Hepatocyte (in vitro differentiated cells): ENCODE results near the gene ZBTB48. TPM values are rescaled to one million over a fixed set of nuclear protein-coding genes. Genes with fewer than 3 reads are reported as not detected.
A peak's percentile ranks its signal among the peaks of the same experiment; 100 is the strongest.

ENCODE experiments used
- DNase-seq: peaks from one replicate; pipeline ENCODE4 v3.0.0-alpha.2; 2016; ENCODE audit warnings: low spot score
- H2AFZ ChIP-seq: fragments of 200-600 bp; sonication (generic); 2 replicates; pipeline ENCODE4 v1.6.0; 2016; ENCODE audit warnings: antibody characterized with exemption, mild to moderate bottlenecking
- H3K27ac ChIP-seq: fragments of 200-600 bp; sonication (generic); 2 replicates; pipeline ENCODE4 v1.5.1; 2016; ENCODE audit warnings: mild to moderate bottlenecking
- H3K27me3 ChIP-seq: fragments of 200-600 bp; sonication (generic); 2 replicates; pipeline ENCODE4 v1.6.1; 2016
- H3K36me3 ChIP-seq: fragments of 200-600 bp; sonication (generic); replicated peaks from 2 replicates; pipeline ENCODE4 v1.5.1; 2016; ENCODE audit warnings: low read depth; ENCODE audit not compliant: insufficient read depth
- H3K4me1 ChIP-seq: fragments of 200-600 bp; sonication (generic); 2 replicates; pipeline ENCODE4 v1.5.1; 2016; ENCODE audit warnings: mild to moderate bottlenecking, moderate library complexity; ENCODE audit not compliant: insufficient read depth
- H3K4me2 ChIP-seq: fragments of 200-600 bp; sonication (generic); 2 replicates; pipeline ENCODE4 v1.6.0; 2016
- H3K4me3 ChIP-seq: fragments of 200-600 bp; sonication (generic); 2 replicates; pipeline ENCODE4 v1.5.1; 2016; ENCODE audit warnings: mild to moderate bottlenecking
- H3K79me2 ChIP-seq: fragments of 200-600 bp; sonication (generic); 2 replicates; pipeline ENCODE4 v1.6.0; 2017; ENCODE audit warnings: mild to moderate bottlenecking
- H3K9me2 ChIP-seq: fragments of 200-600 bp; sonication (generic); replicated peaks from 2 replicates; pipeline ENCODE4 v1.6.0; 2017; ENCODE audit warnings: mild to moderate bottlenecking; ENCODE audit not compliant: insufficient read depth
- H3K9me3 ChIP-seq: fragments of 200-600 bp; sonication (generic); 2 replicates; pipeline ENCODE4 v1.5.1; 2016; ENCODE audit warnings: low read depth, mild to moderate bottlenecking
- H4K20me1 ChIP-seq: fragments of 200-600 bp; sonication (generic); 2 replicates; pipeline ENCODE4 v1.6.0; 2016; ENCODE audit warnings: mild to moderate bottlenecking; ENCODE audit not compliant: insufficient read depth, poor library complexity, severe bottlenecking
- CTCF ChIP-seq: fragments of 200-600 bp; sonication (generic); IDR thresholded peaks from 2 replicates; pipeline ENCODE4 v1.5.1; 2016; ENCODE audit warnings: antibody characterized with exemption, mild to moderate bottlenecking; ENCODE audit not compliant: poor library complexity
- EZH2 ChIP-seq: fragments of 200-600 bp; sonication (generic); IDR thresholded peaks from 2 replicates; pipeline ENCODE4 v1.6.1; 2016; ENCODE audit warnings: antibody characterized with exemption, mild to moderate bottlenecking, borderline replicate concordance
- EZH2phosphoT487 ChIP-seq: fragments of 200-600 bp; sonication (generic); IDR thresholded peaks from one replicate; pipeline ENCODE4 v1.6.1; 2018; ENCODE audit warnings: antibody characterized with exemption, mild to moderate bottlenecking, low read depth, moderate library complexity; ENCODE audit not compliant: unreplicated experiment, severe bottlenecking
- WGBS: methylation state at CpG from one replicate; pipeline ENCODE4 v1.1.6; 2016; ENCODE audit warnings: low lambda C conversion rate; ENCODE audit errors: missing lambda C conversion rate; 5-methylcytosine and 5-hydroxymethylcytosine counted together
- polyA plus RNA-seq: library from polyadenylated mRNA; unstranded; fragments of >200 nt; fragmentation: Nextera tagmentation; extraction: Ambion mirVana; gene quantifications from 2 replicates; pipeline ENCODE4 v1.2.1, GENCODE V29; 2016
- total RNA-seq: library from RNA; depleted of rRNA; stranded (reverse); fragments of >200 nt; gene quantifications from 2 replicates; pipeline ENCODE4 v1.2.3, GENCODE V29; 2014

The ZBTB48 gene
- total and polyA plus RNA-seq, 2 experiments from 2014 or later = 22.9 to 24.8 TPM

DNA sequence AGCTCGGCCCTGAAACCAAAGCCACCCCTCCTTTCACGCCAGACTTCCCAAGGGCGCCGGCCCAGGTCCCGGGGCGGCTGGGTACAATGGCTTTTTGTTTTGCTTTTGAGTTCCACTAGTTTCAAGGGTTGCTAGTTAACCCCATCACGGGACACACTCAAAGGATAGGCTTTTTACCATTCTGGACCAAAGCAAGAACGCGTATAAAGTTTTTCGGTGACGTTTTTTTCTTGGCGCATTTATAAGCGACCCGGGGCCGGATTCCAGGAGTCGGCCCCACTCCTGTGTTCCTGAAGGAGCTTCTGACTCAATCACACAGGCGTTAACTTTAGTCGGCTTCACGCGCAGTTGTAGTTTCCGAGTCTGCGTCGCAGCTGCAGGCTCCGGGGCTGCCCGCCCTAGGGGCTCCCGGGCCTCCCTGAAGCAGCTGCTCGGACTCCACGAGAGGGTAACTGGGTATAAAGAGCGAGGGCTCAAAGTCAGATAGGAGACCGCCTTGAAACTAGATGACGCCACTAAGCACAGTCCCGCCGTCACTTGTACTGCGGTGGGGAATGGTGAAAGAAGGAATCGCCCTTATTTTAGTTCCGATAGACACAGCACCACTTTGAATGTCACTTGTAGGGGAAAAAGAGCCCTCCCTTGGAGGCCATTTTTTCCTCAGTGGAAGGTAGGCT is 23.6 kb downstream of the ZBTB48 start:
- H3K4me2 ChIP-seq = peak overlapping the region; percentile 88
- no peak for TF ChIP-seq EZH2
- TF ChIP-seq EZH2phosphoT487 = no peak
- TF ChIP-seq CTCF = no peak
- peak overlapping the region; percentile 86 for H2AFZ ChIP-seq
- no peaks in the 10 kb centered on the region for H3K36me3 ChIP-seq
- H3K9me2 ChIP-seq = no peaks in the 10 kb centered on the region
- H3K27me3 ChIP-seq = no peaks in the 10 kb centered on the region
- DNase-seq = peak; percentile 86
- H3K4me3 ChIP-seq = peak overlapping the region; percentile 40
- no peaks in the 10 kb centered on the region for H3K9me3 ChIP-seq
- peaks cover 33% of the 10 kb centered on the region for H3K4me1 ChIP-seq
- peaks cover 44% of the 10 kb centered on the region for H3K79me2 ChIP-seq
- 3% methylated on average over 36 of the region's 36 CpGs for WGBS
- peaks cover 19% of the 10 kb centered on the region for H4K20me1 ChIP-seq
- peak overlapping the region; percentile 100 for H3K27ac ChIP-seq

- H3K27me3 ChIP-seq = no peaks in the 10 kb centered on the region
- peak overlapping the region; percentile 88 for H3K4me2 ChIP-seq
- peak overlapping the region; percentile 100 for H3K27ac ChIP-seq
- no peaks in the 10 kb centered on the region for H3K9me3 ChIP-seq
- H3K4me1 ChIP-seq = peaks cover 33% of the 10 kb centered on the region
- peak; percentile 75 for DNase-seq
- H2AFZ ChIP-seq = peak overlapping the region; percentile 86
- H3K4me3 ChIP-seq = peak overlapping the region; percentile 40
- H3K79me2 ChIP-seq = peaks cover 40% of the 10 kb centered on the region
- H3K36me3 ChIP-seq = no peaks in the 10 kb centered on the region
- H4K20me1 ChIP-seq = peaks cover 17% of the 10 kb centered on the region
- 22% methylated on average over 19 of the region's 19 CpGs for WGBS
- no peaks in the 10 kb centered on the region for H3K9me2 ChIP-seq
- TF ChIP-seq CTCF (no peak), EZH2phosphoT487 (no peak), EZH2 (no peak)
Measured at GRCh38 chr1:6603915-6604558, 24.2 kb downstream of the ZBTB48 start.

- no peak for TF ChIP-seq CTCF
- TF ChIP-seq EZH2 = no peak
- TF ChIP-seq EZH2phosphoT487 = no peak
- Histone ChIP-seq H4K20me1 (peaks cover 16% of the 10 kb centered on the region), H2AFZ (peak overlapping the region; percentile 90), H3K79me2 (peaks cover 68% of the 10 kb centered on the region), H3K27me3 (no peaks in the 10 kb centered on the region), H3K4me3 (peak overlapping the region; percentile 81), H3K9me2 (no peaks in the 10 kb centered on the region), H3K9me3 (no peaks in the 10 kb centered on the region), H3K27ac (peak overlapping the region; percentile 94), H3K36me3 (no peaks in the 10 kb centered on the region), H3K4me1 (no peaks in the 10 kb centered on the region), H3K4me2 (peak overlapping the region; percentile 83)
- DNase-seq = peak; percentile 82
- 2% methylated on average over 44 of the region's 67 CpGs for WGBS
Measured at GRCh38 chr1:6612641-6613360, 33.0 kb downstream of the ZBTB48 start.
